ENCODE results near the gene TSPAN15.

TSPAN15 gene

DNA sequence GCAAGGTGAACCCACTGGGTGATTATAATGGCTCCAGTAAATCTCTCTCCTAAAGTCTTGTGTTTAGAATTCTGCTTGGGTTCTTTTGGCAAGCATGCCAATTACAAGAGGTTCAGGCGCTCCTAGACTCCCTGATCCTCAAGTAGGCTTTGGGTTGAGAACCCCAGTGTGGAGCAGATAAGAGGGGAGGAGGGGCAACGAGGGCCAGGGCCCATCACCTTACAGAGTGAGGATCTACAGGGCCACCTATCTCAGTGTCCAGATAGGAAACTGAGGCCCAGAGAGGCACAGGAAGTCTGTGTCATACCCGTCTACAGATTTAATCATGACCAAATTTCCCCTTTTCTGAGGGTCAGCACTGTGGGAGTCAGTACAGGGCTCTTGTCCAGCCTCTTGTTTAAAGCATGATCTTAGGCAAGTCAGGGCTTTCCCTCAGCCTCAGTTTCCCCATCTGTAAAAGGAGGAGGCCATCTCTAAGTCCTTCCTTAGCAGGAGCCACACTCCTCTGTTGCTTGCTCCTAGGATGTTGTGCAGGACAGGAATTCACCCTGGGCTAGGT, 39.0 kb upstream of the TSPAN15 start:
- TF ChIP-seq, protein P1, sequence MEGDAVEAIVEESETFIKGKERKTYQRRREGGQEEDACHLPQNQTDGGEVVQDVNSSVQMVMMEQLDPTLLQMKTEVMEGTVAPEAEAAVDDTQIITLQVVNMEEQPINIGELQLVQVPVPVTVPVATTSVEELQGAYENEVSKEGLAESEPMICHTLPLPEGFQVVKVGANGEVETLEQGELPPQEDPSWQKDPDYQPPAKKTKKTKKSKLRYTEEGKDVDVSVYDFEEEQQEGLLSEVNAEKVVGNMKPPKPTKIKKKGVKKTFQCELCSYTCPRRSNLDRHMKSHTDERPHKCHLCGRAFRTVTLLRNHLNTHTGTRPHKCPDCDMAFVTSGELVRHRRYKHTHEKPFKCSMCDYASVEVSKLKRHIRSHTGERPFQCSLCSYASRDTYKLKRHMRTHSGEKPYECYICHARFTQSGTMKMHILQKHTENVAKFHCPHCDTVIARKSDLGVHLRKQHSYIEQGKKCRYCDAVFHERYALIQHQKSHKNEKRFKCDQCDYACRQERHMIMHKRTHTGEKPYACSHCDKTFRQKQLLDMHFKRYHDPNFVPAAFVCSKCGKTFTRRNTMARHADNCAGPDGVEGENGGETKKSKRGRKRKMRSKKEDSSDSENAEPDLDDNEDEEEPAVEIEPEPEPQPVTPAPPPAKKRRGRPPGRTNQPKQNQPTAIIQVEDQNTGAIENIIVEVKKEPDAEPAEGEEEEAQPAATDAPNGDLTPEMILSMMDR (IDR thresholded peaks at IDR 0.05; ENCODE audit: poor library complexity, severe bottlenecking): no peak
- Histone ChIP-seq H3K27ac (ENCODE audit: poor library complexity, severe bottlenecking) (no peak overlapping the region), H3K9me3 (ENCODE audit: severe bottlenecking) (no peaks in the 10 kb centered on the region), H3K36me3 (ENCODE audit: low read depth) (no peaks in the 10 kb centered on the region), H3K4me3 (ENCODE audit: severe bottlenecking) (no peak overlapping the region), H3K4me1 (ENCODE audit: insufficient read depth, poor library complexity, severe bottlenecking) (peaks cover 10% of the 10 kb centered on the region), H3K27me3 (ENCODE audit: insufficient read depth, poor library complexity, severe bottlenecking) (no peaks in the 10 kb centered on the region)
- DNase-seq (ENCODE audit: low spot score): no peak
- ATAC-seq (ENCODE audit: low read depth): no peak

DNA sequence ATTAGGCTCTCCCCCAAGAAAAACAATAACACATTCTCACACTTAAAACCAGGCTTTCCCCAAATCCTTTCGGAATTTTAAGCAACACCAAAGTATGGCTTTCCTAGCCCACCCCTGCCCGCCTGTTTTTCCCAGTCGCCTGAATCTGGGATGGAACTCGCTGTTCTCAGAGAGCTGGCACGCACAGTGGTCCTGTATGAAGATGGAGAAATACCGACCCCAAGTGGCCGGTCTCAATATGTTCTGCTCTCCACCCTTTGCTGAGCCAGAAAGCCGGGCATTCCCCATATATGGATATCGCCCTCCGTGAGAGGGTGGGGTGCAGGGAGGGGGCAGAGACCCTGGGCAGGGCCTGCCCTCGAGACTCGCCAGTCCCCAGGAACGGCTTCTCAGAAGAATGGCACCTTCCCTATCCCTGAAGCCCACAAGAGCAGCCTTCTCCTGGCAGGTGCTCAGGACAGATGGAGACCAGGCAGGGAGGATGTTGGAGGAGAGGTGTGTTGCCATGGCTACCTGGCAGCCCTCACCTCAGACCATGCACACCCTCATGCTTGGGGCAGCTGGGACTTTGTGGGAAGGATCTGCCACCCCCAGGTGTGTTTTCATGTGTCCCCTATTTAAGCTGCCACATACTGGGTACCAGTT, 37.9 kb upstream of the TSPAN15 start:
- Histone ChIP-seq H3K4me1 (ENCODE audit: insufficient read depth, poor library complexity, severe bottlenecking) (peaks cover 8% of the 10 kb centered on the region), H3K27me3 (ENCODE audit: insufficient read depth, poor library complexity, severe bottlenecking) (no peaks in the 10 kb centered on the region), H3K27ac (ENCODE audit: poor library complexity, severe bottlenecking) (no peak overlapping the region), H3K4me3 (ENCODE audit: severe bottlenecking) (no peak overlapping the region), H3K36me3 (ENCODE audit: low read depth) (no peaks in the 10 kb centered on the region), H3K9me3 (ENCODE audit: severe bottlenecking) (no peaks in the 10 kb centered on the region)
- ATAC-seq (ENCODE audit: low read depth): peak; percentile 56
- no peak for DNase-seq (ENCODE audit: low spot score)
- TF ChIP-seq, protein P1 (IDR thresholded peaks at IDR 0.05; ENCODE audit: poor library complexity, severe bottlenecking): peak; percentile 74

DNA sequence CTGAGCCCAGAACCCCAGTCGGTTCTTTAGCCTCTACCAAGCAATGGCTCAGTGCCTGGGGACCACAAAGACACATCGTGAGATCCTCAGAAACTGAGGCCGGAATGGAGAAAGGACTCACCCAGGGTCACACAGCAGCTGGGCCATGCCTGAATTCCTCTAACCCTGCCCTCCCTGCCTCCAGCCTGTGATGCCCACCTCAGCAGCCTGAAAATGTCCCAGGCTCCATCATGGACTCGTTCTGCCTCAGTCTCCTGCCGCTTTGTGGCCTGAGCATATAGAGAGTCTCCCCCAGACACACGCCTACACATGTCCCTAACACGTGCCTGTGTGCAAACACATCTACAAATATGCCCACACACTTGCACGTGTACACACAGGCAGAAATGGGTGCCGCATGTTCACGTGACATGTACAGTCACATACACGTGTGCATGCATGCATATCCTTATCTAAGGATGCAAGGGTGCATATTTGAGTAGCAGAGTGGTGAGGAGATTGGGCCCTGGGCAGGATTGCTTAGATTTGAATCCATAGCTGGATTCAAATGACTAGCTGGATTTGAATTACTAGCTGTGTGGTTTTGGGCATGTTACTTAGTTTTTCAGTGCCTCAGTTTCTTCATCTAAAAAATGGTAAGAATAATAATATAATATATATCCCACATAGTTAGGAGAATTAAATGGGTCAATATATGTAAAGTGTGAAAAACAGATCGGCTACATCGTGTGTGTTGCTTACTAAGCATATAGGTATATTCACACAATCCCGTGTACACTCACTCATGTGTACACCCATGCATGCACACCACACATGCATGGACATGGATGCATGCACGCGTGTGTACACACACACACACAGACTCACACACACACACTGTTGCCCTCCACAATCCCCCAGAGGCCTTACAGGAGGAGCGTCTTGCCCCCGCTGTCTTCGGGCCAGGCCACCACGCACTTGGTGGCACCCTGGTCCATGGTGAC, 36.9 kb upstream of the TSPAN15 start:
- H3K27ac ChIP-seq (ENCODE audit: poor library complexity, severe bottlenecking): no peak overlapping the region
- DNase-seq (ENCODE audit: low spot score): no peak
- H3K4me1 ChIP-seq (ENCODE audit: insufficient read depth, poor library complexity, severe bottlenecking): peaks cover 2% of the 10 kb centered on the region
- TF ChIP-seq, protein P1 (IDR thresholded peaks at IDR 0.05; ENCODE audit: poor library complexity, severe bottlenecking): no peak
- no peak overlapping the region for H3K4me3 ChIP-seq (ENCODE audit: severe bottlenecking)
- no peaks in the 10 kb centered on the region for H3K27me3 ChIP-seq (ENCODE audit: insufficient read depth, poor library complexity, severe bottlenecking)
- no peak for ATAC-seq (ENCODE audit: low read depth)
- H3K9me3 ChIP-seq (ENCODE audit: severe bottlenecking): no peaks in the 10 kb centered on the region
- H3K36me3 ChIP-seq (ENCODE audit: low read depth): no peaks in the 10 kb centered on the region

DNA sequence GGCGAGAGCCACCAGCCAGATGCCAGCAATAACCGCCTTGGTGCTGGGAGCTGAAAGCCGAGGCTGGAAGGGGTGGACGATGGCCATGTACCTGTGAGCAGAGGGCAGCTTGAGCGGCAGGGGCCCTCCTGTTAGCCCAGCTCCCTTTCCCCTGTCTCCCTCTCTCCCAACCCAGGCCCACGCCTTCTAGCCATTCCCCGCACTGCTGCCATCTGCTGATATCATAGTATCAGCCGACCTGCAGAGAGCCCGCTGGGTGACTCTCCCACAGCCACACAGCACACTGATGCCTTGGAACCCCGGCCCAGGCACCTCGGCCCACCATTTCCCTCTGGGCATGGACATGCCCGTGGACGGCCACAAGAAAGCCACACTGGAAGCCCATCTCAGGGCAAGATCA, 36.2 kb upstream of the TSPAN15 start:
- no peak overlapping the region for H3K4me3 ChIP-seq (ENCODE audit: severe bottlenecking)
- no peaks in the 10 kb centered on the region for H3K4me1 ChIP-seq (ENCODE audit: insufficient read depth, poor library complexity, severe bottlenecking)
- no peaks in the 10 kb centered on the region for H3K9me3 ChIP-seq (ENCODE audit: severe bottlenecking)
- no peaks in the 10 kb centered on the region for H3K36me3 ChIP-seq (ENCODE audit: low read depth)
- ATAC-seq (ENCODE audit: low read depth): no peak
- no peaks in the 10 kb centered on the region for H3K27me3 ChIP-seq (ENCODE audit: insufficient read depth, poor library complexity, severe bottlenecking)
- no peak for DNase-seq (ENCODE audit: low spot score)
- TF ChIP-seq, protein P1 (IDR thresholded peaks at IDR 0.05; ENCODE audit: poor library complexity, severe bottlenecking): no peak
- H3K27ac ChIP-seq (ENCODE audit: poor library complexity, severe bottlenecking): no peak overlapping the region
